GM20431 (cell line): ENCODE measurements around the gene MCTP1.

Source experiments
- in situ Hi-C: fragments of 300-500 bp; cut with MseI, MboI; formaldehyde crosslinking; loops from one replicate; pipeline ENCODE4 v1.15.0; 2020; ENCODE audit warnings: low sequenced_read_pairs; ENCODE audit not compliant: unreplicated experiment

MCTP1 gene

GRCh38 chr5:94693845-94694370, 591.0 kb downstream of the MCTP1 start:
- in situ Hi-C loops, result no loop called here

GRCh38 chr5:94693043-94693822, 591.7 kb downstream of the MCTP1 start:
- in situ Hi-C loops, result no loop called here

- in situ Hi-C loops, result no loop called here
These were observed 592.3 kb downstream of the MCTP1 start for GRCh38 chr5:94692581-94692980.

- in situ Hi-C loops, result no loop called here
These were observed 592.9 kb downstream of the MCTP1 start for GRCh38 chr5:94691949-94692348.

- in situ Hi-C loops, result no loop called here
These were observed 593.6 kb downstream of the MCTP1 start for GRCh38 chr5:94691291-94691690.

- in situ Hi-C loops, result no loop called here
These were observed 594.1 kb downstream of the MCTP1 start for GRCh38 chr5:94690778-94691177.

- in situ Hi-C loops, result no loop called here
These were observed 595.0 kb downstream of the MCTP1 start for GRCh38 chr5:94689908-94690307.

- in situ Hi-C loops, result no loop called here
These were observed 601.9 kb downstream of the MCTP1 start for GRCh38 chr5:94682814-94683520.

GRCh38 chr5:94675965-94676618, 608.8 kb downstream of the MCTP1 start:
- in situ Hi-C loops, result no loop called here

GRCh38 chr5:94674490-94675382, 610.2 kb downstream of the MCTP1 start:
- in situ Hi-C loops, result no loop called here

- in situ Hi-C loops, result no loop called here
These were observed 612.1 kb downstream of the MCTP1 start for GRCh38 chr5:94672746-94673145.

GRCh38 chr5:94670726-94671125, 614.2 kb downstream of the MCTP1 start:
- in situ Hi-C loops, result no loop called here

- in situ Hi-C loops, result no loop called here
These were observed 617.0 kb downstream of the MCTP1 start for GRCh38 chr5:94667937-94668336.

- in situ Hi-C loops, result no loop called here
These were observed 623.8 kb downstream of the MCTP1 start for GRCh38 chr5:94661086-94661485.

GRCh38 chr5:94660506-94660905, 624.4 kb downstream of the MCTP1 start:
- in situ Hi-C loops, result no loop called here

- in situ Hi-C loops, result no loop called here
These were observed 626.6 kb downstream of the MCTP1 start for GRCh38 chr5:94658272-94658671.
